22Rv1 (cell line): ENCODE measurements around the gene SLC6A1.

ENCODE experiments used
- CTCF ChIP-seq: fragments of 450-650 bp; IDR thresholded peaks from 2 replicates; pipeline ENCODE4 v1.5.1; 2017; ENCODE audit warnings: mild to moderate bottlenecking
- ZFX ChIP-seq: fragments of 450-650 bp; IDR thresholded peaks from 2 replicates; pipeline ENCODE4 v1.6.1; 2017; ENCODE audit warnings: antibody characterized with exemption, borderline replicate concordance

- TF ChIP-seq CTCF (no peak), ZFX (no peak)
Measured at GRCh38 chr3:10954740-10955139, 37.8 kb upstream of the SLC6A1 start.
